RCC 7860 (cell line): Measurements from ENCODE around the gene EARS2.
"Not testable (repeated sequence)": the region's sequence is repeated elsewhere in the genome, so short reads cannot be mapped to it uniquely, and the experiment has no call there.

ENCODE experiments used
- DNase-seq: peaks from one replicate; pipeline ENCODE4 v3.0.0-alpha.2; 2015; ENCODE audit warnings: low spot score
- FAIRE-seq: peaks from 2 replicates; lab custom pipeline; 2012; peaks lifted over from hg19 to GRCh38; lab: Jason Lieb, UNC

Gene EARS2

DNA sequence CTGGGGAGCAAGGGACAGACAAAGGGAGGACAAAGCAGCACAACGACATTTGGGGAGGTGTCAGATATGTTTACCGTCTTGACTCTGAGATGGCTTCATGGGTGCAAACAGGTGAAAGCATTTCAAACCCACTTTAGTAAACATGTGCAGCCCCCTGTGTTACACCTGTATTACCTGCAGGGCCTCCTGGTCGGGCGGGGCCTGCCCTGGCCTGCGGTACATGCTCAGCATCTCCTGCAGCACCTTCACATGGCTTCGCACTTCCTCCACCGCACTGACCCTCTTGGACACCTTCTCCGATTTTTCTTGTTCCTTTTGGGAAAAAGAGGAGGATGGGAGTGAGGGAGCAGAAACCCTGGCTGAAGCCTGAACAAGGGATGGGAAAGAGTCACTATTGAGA lies 71.3 kb downstream of the EARS2 start:
- FAIRE-seq = no peak
- no peak for DNase-seq

DNA sequence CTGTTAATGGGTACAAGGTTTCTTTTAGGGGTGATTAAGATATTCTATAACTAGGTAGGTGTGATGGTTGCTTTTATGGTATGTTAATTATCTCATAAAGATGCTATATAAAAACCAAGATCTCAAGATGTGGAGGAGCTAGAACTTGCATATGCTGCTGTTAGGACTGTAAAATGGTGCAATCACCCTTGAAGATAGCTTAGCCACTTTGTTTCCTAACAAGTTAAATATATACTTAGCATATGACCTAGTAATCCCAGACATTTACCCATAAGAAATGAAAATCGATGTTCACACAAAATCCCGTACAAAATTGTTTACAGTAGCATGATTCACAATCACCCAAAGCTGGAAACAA lies 71.9 kb downstream of the EARS2 start:
- DNase-seq (no peak), FAIRE-seq (no peak)

DNA sequence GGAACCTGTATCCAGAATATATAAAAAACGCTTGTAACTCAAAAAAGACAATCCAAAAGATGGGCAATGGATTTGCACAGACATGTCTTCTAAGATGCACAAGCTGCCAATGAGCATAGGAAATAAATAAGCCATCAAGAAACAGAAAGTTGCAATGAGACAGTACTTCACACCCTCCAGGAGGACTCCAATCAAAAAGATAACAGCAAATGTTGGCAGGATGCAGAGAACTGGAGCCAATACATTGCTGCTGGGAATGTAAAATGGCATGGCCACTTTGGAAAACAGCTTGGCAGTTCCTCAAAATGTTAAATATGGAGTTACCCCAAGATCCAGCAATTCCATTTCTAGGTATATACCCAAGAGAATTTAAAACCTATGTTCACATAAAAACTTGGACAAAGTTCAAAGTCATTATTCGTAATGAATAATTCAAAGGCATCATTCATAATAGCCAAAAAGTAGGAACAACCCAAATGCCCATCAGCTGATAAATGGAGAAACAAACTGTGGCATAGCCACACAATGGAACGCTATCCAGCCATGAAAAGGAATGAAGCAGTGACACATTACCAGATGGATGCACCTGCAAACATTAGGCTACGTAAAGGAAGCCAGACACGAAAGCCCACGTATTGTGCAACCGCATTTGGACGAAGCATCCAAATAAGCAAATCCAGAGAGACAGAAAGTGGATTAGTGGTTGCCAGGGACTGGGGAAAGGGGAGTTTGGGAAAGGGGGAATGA lies 72.5 kb downstream of the EARS2 start:
- FAIRE-seq (no peak), DNase-seq (no peak)

DNA sequence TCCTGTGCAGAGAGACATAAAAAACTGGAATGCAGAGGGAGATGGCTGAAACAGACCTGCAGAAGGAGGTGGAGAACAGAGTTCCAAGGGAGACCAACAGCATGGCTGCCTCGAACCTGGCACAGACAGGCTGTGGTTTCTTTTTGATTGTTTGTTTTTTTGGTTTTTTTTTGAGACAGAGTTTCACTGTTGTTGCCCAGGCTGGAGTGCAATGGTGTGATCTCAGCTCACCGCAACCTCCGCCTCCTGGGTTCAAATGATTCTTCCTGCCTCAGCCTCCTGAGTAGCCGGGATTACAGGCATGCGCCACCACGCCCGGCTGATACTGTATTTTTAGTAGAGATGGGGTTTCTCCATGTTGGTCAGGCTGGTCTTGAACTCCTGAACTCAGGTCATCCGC lies 73.7 kb downstream of the EARS2 start:
- FAIRE-seq, DNase-seq: not testable (repeated sequence)

DNA sequence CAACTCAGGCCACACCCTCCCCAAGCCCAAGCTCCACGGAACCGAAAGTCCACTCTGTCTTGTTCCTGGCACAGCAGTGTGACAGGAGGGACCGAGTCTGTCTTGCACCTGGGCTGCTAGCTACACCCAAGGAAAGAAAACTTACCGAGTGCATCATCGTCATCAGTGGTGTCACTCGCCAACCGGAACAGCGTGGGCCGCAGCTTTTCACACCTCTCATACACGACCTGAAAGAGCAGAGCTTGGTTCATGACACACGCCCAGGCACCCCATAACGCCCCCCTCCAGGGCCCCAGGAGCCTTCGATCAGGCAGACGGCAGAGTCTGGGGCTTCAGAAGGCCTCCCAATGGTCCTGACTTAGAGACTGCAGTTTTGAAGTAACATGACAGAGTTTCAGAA lies 74.4 kb downstream of the EARS2 start:
- no peak for DNase-seq
- FAIRE-seq = no peak

DNA sequence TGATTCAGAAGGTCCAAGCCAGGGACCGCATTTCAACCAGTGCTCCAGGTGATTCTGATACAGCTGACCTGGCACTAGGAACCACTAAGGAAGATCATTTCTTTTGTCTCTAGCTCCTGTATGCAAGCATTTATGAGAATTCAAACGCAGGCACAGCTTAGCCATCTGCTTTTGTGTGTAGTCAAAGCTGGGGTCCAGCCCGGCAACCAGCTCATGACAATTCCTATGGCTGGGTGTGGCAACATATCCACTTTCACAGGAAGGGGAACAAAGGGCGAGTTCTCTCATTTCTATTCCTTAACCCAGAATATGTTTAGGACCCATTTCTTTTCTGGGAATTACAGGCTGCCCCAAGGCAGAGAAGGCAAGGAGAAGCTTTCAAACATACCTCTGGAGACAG lies 76.9 kb downstream of the EARS2 start:
- DNase-seq = no peak
- FAIRE-seq = no peak

DNA sequence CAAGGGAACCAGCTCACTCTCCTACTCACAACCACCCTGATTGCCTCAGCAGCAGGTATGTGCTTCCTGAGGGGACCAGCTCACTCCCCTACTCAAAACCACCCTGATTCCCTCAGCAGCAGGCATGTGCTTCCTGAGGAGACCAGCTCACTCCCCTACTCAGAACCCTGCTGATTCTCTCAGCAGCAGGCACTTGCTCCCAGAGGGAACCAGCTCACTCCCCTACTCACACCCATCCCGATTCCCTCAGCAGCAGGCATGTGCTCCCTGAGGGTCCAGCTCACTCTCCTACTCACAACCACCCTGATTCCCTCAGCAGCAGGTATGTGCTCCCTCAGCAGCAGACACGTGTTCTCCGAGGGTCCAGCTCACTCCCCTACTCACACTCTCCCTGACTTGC lies 78.0 kb downstream of the EARS2 start:
- DNase-seq (no peak), FAIRE-seq (no peak)

DNA sequence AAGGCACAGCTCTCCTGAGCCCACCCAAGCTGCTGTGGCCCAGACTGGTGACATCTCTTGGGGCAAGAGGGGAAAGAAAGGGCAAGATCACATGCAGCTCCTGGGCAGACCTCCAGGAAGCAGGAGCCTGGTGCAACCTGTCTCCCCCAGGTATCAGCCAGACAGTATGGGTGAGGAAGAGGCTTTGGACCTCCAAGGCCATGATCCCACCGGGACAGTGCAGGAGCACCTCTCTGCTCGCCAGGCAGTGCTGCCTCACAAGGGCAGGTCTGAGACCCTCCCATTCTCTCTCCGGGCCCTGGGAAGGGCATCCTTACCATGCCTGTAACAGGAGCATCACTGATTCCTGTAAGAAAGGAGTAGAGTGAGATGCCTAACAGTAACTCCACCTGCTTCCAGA lies 78.6 kb downstream of the EARS2 start:
- no peak for FAIRE-seq
- no peak for DNase-seq

DNA sequence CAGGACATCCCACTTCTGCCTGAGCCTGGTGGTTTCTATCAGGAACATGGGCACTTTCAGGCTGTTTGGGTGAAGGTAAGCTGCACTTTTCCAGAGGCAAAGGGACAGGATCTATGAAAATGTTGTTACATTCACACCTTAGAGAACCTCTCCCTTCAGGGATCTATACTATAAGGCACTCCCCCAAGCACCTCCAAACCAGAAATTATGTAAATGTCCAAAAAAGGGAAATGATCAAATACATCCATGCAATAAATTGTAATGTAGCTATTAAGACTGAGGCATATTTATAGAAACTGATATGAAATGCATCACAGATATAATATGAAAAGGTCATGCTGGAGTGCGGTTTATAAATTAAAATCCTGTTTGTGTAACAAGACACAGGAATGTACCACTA lies 80.9 kb downstream of the EARS2 start:
- DNase-seq = no peak
- FAIRE-seq = no peak
